Loucy (cell line): ENCODE measurements around the gene HEPACAM.

Experiments
- EZH2phosphoT487 ChIP-seq: fragments of 200-600 bp; IDR thresholded peaks from 2 replicates; pipeline ENCODE4 v1.6.1; 2018; ENCODE audit warnings: antibody characterized with exemption, mild to moderate bottlenecking, moderate library complexity, borderline replicate concordance
- TF ChIP-seq, protein P1 (sequence below): fragments of 200-600 bp; sonication (generic); conservative IDR thresholded peaks from 2 replicates; pipeline ENCODE4 v1.5.1; 2014; ENCODE audit warnings: mild to moderate bottlenecking, antibody characterized with exemption, low read length

DNA sequence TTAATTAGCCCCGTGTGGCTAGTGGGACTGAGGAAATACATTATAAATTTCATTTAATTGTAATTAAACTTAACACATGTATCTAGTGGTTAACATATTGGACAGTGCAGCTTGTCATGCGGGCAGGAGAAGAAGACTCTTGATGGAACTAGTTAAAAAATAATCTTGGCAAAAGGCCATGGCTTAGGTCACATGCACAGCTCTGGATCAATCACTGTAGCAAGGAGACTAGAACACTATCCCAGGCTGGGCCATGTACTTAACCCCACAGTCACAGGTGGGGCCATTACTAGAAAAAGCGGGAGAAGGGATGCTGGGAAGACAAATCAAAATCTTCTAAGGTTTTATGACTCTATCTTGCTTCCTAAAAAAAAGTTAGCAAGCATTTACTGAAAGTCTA, 8.7 kb upstream of the HEPACAM start:
- TF ChIP-seq, protein P1, sequence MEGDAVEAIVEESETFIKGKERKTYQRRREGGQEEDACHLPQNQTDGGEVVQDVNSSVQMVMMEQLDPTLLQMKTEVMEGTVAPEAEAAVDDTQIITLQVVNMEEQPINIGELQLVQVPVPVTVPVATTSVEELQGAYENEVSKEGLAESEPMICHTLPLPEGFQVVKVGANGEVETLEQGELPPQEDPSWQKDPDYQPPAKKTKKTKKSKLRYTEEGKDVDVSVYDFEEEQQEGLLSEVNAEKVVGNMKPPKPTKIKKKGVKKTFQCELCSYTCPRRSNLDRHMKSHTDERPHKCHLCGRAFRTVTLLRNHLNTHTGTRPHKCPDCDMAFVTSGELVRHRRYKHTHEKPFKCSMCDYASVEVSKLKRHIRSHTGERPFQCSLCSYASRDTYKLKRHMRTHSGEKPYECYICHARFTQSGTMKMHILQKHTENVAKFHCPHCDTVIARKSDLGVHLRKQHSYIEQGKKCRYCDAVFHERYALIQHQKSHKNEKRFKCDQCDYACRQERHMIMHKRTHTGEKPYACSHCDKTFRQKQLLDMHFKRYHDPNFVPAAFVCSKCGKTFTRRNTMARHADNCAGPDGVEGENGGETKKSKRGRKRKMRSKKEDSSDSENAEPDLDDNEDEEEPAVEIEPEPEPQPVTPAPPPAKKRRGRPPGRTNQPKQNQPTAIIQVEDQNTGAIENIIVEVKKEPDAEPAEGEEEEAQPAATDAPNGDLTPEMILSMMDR, result no peak
- no peak for TF ChIP-seq EZH2phosphoT487
